ENCODE results near the gene SSH2. TPM values are rescaled to one million over a fixed set of nuclear protein-coding genes. Genes with fewer than 3 reads are reported as not detected.

Gene SSH2
- total and polyA plus RNA-seq, 4 donors = 7.5 to 14.1 (median 11.2) TPM

DNA sequence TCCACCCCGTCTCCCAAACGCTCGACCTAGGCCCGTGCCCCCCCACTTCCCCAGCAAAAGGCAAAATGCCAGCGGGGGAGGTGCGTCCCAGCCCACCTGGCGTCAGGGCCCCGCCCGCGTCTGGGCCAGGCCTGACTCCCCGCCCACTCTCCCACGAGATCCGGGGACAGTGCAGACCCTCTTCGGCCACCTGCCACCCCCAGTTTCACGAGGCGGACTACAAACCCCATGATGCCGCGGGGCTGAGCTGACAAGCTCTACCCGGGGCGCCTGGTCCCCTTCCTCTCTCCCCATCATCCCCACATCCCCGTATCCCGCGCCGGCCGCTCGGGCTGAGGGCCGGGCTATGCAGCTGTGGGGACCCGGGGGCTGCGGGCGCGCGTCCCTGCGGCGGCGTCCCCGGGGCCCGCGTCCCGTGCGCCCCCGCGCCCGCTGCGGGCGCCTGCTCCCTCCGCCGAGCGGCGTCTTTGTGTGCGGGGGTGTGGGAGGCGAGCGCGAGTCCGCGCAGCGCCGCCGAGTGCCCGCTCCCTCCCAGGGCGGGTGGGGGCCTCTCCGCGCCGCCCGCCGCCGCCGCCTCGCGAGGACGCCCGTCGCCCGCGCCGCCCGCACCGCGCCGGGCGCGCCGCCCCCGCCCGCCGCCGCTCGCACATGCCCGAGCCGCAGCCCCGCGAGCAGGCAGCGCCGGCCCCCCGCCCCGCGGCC is 337.0 kb downstream of the SSH2 start, which contains the start of gene ANKRD13B:
Gene ANKRD13B, plus strand, starts transcription at position 283 of the 702 bp plus-strand sequence. CDS start 490 bp downstream, outside the sequence.
- under 1% methylated on average over 96 of the region's 96 CpGs for WGBS
- peaks cover 6 to 51% (median 38%) of the 10 kb centered on the region in 4 donors for H3K4me1 ChIP-seq (ENCODE audit: control insufficient read depth in 4 of 4, insufficient read depth in 4 of 4, low read length in 3 of 4)
- H3K9ac ChIP-seq (ENCODE audit: low read depth in 1 of 2, low read length in 2 of 2) = no peak within 1 kb of the TSS
- no peaks in the 10 kb centered on the region for H3K36me3 ChIP-seq (ENCODE audit: control insufficient read depth in 4 of 4, insufficient read depth in 3 of 4, low read depth in 1 of 4, low read length in 3 of 4)
- H3K9me3 ChIP-seq (ENCODE audit: control insufficient read depth in 4 of 4, low read length in 3 of 4) = no peaks in the 10 kb centered on the region
- H3K27ac ChIP-seq (ENCODE audit: low read depth in 1 of 2, low read length in 2 of 2) = no peak within 1 kb of the TSS
- DNase-seq (ENCODE audit: low spot score) = no peak
- no peak for TF ChIP-seq EGR1 (IDR thresholded peaks at IDR 0.05; ENCODE audit: low read depth in 2 of 2)
- no peak for TF ChIP-seq JUND (IDR thresholded peaks at IDR 0.05)
- no peak for TF ChIP-seq GABPA (IDR thresholded peaks at IDR 0.05 in 1 of 2, conservative IDR thresholded peaks at IDR 0.05 in 1 of 2)
- TF ChIP-seq, protein P1, sequence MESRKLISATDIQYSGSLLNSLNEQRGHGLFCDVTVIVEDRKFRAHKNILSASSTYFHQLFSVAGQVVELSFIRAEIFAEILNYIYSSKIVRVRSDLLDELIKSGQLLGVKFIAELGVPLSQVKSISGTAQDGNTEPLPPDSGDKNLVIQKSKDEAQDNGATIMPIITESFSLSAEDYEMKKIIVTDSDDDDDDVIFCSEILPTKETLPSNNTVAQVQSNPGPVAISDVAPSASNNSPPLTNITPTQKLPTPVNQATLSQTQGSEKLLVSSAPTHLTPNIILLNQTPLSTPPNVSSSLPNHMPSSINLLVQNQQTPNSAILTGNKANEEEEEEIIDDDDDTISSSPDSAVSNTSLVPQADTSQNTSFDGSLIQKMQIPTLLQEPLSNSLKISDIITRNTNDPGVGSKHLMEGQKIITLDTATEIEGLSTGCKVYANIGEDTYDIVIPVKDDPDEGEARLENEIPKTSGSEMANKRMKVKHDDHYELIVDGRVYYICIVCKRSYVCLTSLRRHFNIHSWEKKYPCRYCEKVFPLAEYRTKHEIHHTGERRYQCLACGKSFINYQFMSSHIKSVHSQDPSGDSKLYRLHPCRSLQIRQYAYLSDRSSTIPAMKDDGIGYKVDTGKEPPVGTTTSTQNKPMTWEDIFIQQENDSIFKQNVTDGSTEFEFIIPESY (IDR thresholded peaks at IDR 0.05) = no peak
- TF ChIP-seq NR2F2 (IDR thresholded peaks at IDR 0.05) = no peak
- no peak for TF ChIP-seq RAD21 (IDR thresholded peaks at IDR 0.05)
- no peak for TF ChIP-seq FOXA2 (IDR thresholded peaks at IDR 0.05)
- H3K4me3 ChIP-seq (ENCODE audit: low read depth in 1 of 3, low read length in 3 of 3) = peak within 1 kb of the TSS; percentile 40 to 77 (median 45)
- H3K27me3 ChIP-seq (ENCODE audit: control insufficient read depth in 4 of 4, insufficient read depth in 4 of 4, low read length in 3 of 4) = no peaks in the 10 kb centered on the region

DNA sequence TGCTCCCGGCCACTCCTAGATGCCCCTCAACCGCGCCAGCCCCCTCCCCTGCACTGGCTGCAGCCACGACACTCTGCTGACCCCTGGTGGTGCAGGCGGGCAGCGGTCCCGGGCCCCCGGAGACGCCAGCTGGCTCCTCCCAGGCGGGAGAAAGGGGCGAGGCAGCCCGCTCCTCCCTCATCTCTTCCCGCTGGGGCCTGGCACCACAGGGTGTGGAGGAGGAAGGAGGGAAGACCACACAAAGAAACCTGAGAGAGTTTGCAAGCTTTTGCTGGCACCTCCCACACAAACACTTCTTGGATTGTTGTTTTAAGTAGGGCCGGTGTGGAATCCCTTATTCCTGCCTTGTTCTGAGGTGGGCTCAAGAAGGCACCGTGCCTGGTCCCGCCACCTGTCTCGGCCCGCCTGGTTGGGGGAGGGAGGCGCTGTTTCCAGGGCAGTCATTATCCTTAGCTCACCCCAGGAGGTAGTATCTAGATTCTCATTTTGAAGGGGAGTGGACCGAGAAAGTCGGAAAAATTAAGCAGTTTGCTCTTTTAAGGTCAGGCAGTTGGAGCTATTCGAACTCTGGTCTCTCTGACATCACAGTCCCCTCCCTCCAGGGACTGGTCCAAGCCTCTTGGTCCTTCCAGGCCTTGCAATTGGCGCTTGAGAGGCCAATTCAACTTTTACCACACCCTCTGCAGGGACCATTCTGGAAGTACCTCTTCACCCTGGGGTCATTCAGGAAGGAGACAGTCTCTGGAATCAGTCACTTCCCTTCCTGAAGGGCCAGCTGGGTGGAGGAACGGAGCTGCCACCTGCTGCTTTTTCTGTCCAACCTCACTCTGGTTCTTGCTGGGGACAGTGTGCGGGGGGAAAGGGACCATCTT is 338.1 kb downstream of the SSH2 start:
- no peak for TF ChIP-seq FOXA2 (IDR thresholded peaks at IDR 0.05)
- peak; percentile 78 to 85 for TF ChIP-seq RAD21 (IDR thresholded peaks at IDR 0.05)
- TF ChIP-seq GABPA (IDR thresholded peaks at IDR 0.05 in 1 of 2, conservative IDR thresholded peaks at IDR 0.05 in 1 of 2) = no peak
- TF ChIP-seq YY1 (IDR thresholded peaks at IDR 0.05) = no peak
- TF ChIP-seq, protein P1 (IDR thresholded peaks at IDR 0.05) = no peak
- no peak for TF ChIP-seq FOXA1 (IDR thresholded peaks at IDR 0.05)
- no peak for TF ChIP-seq HNF4G (IDR thresholded peaks at IDR 0.05)
- no peak for TF ChIP-seq EGR1 (IDR thresholded peaks at IDR 0.05; ENCODE audit: low read depth in 2 of 2)
- TF ChIP-seq RXRA (IDR thresholded peaks at IDR 0.05) = no peak
- TF ChIP-seq, protein P2, sequence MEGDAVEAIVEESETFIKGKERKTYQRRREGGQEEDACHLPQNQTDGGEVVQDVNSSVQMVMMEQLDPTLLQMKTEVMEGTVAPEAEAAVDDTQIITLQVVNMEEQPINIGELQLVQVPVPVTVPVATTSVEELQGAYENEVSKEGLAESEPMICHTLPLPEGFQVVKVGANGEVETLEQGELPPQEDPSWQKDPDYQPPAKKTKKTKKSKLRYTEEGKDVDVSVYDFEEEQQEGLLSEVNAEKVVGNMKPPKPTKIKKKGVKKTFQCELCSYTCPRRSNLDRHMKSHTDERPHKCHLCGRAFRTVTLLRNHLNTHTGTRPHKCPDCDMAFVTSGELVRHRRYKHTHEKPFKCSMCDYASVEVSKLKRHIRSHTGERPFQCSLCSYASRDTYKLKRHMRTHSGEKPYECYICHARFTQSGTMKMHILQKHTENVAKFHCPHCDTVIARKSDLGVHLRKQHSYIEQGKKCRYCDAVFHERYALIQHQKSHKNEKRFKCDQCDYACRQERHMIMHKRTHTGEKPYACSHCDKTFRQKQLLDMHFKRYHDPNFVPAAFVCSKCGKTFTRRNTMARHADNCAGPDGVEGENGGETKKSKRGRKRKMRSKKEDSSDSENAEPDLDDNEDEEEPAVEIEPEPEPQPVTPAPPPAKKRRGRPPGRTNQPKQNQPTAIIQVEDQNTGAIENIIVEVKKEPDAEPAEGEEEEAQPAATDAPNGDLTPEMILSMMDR (IDR thresholded peaks at IDR 0.05; ENCODE audit: low read depth, low read length, missing input control) = peak; percentile 90
- TF ChIP-seq, protein P3, sequence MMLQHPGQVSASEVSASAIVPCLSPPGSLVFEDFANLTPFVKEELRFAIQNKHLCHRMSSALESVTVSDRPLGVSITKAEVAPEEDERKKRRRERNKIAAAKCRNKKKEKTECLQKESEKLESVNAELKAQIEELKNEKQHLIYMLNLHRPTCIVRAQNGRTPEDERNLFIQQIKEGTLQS (IDR thresholded peaks at IDR 0.05) = no peak
- no peak for TF ChIP-seq NR2F2 (IDR thresholded peaks at IDR 0.05)
- no peak for TF ChIP-seq TAF1 (conservative IDR thresholded peaks at IDR 0.05)
- no peak for TF ChIP-seq HNF4A (conservative IDR thresholded peaks at IDR 0.05)
- H3K4me3 ChIP-seq (ENCODE audit: low read depth in 1 of 3, low read length in 3 of 3) = no peak overlapping the region
- no peak overlapping the region for H3K9ac ChIP-seq (ENCODE audit: low read depth in 1 of 2, low read length in 2 of 2)
- no peaks in the 10 kb centered on the region for H3K9me3 ChIP-seq (ENCODE audit: control insufficient read depth in 4 of 4, low read length in 3 of 4)
- peaks cover 6 to 61% (median 42%) of the 10 kb centered on the region in 4 donors for H3K4me1 ChIP-seq (ENCODE audit: control insufficient read depth in 4 of 4, insufficient read depth in 4 of 4, low read length in 3 of 4)
- 17% methylated on average over 25 of the region's 25 CpGs for WGBS
- no peak overlapping the region for H3K27ac ChIP-seq (ENCODE audit: low read depth in 1 of 2, low read length in 2 of 2)
- H3K36me3 ChIP-seq (ENCODE audit: control insufficient read depth in 4 of 4, insufficient read depth in 3 of 4, low read depth in 1 of 4, low read length in 3 of 4) = no peaks in the 10 kb centered on the region
- H3K27me3 ChIP-seq (ENCODE audit: control insufficient read depth in 4 of 4, insufficient read depth in 4 of 4, low read length in 3 of 4) = no peaks in the 10 kb centered on the region
- peak; percentile 89 for DNase-seq (ENCODE audit: low spot score)
